Subcutaneous abdominal adipose tissue (tissue), 5 donors: Measurements from ENCODE around the gene OCA2.
"Not testable (repeated sequence)": the region's sequence is repeated elsewhere in the genome, so short reads cannot be mapped to it uniquely, and the experiment has no call there.

Source experiments
- H3K27ac ChIP-seq: one replicate; pipeline ENCODE4 v1.7.0; 2013; ENCODE audit warnings: low read depth, mild to moderate bottlenecking, inconsistent platforms, low read length, moderate library complexity
- H3K27me3 ChIP-seq, 5 donors: one replicate each; pipeline ENCODE4 v1.7.0; 2013; ENCODE audit warnings: low read length in 5 of 5, inconsistent platforms in 1 of 5; ENCODE audit not compliant: control insufficient read depth in 5 of 5, insufficient read depth in 4 of 5
- H3K36me3 ChIP-seq, 5 donors: one replicate each; pipeline ENCODE4 v1.7.0; 2013; ENCODE audit warnings: low read length in 5 of 5; ENCODE audit not compliant: control insufficient read depth in 5 of 5, insufficient read depth in 5 of 5
- H3K4me1 ChIP-seq, 5 donors: one replicate each; pipeline ENCODE4 v1.7.0; 2013; ENCODE audit warnings: low read length in 5 of 5, mild to moderate bottlenecking in 3 of 5, moderate library complexity in 1 of 5; ENCODE audit not compliant: control insufficient read depth in 5 of 5, insufficient read depth in 5 of 5
- H3K4me3 ChIP-seq, 5 donors: one replicate each; pipeline ENCODE4 v1.7.0; 2013; ENCODE audit warnings: low read length in 5 of 5, low read depth in 1 of 5
- H3K9ac ChIP-seq, 5 donors: one replicate each; pipeline ENCODE4 v1.7.0; 2013; ENCODE audit warnings: low read length in 5 of 5, mild to moderate bottlenecking in 4 of 5, moderate library complexity in 3 of 5
- H3K9me3 ChIP-seq, 5 donors: one replicate each; pipeline ENCODE4 v1.7.0; 2013; ENCODE audit warnings: low read length in 5 of 5; ENCODE audit not compliant: control insufficient read depth in 5 of 5
- donor health status: healthy.
- donor health status: healthy.
- donor health status: healthy.
- donor health status: healthy.
- donor health status: healthy.

Gene OCA2

DNA sequence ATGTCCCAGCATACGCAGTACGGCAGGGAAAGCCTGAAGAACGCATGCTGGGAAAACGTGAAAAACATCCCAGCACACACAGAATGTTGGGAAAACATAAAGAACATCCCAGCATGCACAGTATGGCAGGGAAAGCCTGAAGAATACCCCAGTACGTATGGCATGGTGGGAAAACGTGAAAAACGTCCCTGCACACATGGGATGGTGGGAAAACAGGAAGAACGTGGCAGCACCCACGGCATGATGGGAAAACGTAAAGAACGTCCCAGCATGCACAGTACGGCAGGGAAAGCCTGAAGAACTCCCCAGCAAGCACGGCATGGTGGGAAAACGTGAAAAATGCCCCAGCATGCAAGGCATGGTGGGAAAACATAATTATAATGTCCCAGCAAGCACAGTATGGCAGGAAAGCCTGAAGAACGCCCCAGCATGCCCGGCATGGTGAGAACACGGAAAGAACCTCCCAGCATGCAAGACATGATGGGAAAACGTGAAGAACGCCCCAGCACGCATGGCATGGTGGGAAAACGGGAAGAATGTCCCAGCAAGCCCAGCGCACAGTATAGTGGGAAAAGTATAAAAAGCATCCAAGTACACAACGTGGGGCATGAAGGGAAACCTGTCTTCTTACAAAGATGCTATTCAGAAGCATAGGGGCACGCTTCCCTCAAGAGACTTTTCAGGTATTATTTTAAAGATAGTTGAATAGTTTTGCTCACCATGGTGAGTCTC lies 128.3 kb downstream of the OCA2 start:
- H3K27ac ChIP-seq, result no peak overlapping the region
- no peaks in the 10 kb centered on the region for H3K36me3 ChIP-seq
- peaks cover 0 to 4% (median 0%) of the 10 kb centered on the region in 5 donors for H3K27me3 ChIP-seq
- H3K4me1 ChIP-seq, result peaks cover 0 to 8% (median 0%) of the 10 kb centered on the region in 5 donors
- peak overlapping the region in 1 of 5 donors; percentile 2 for H3K9ac ChIP-seq
- H3K9me3 ChIP-seq, result peaks cover 0 to 5% (median 2%) of the 10 kb centered on the region in 5 donors
- H3K4me3 ChIP-seq, result no peak overlapping the region

DNA sequence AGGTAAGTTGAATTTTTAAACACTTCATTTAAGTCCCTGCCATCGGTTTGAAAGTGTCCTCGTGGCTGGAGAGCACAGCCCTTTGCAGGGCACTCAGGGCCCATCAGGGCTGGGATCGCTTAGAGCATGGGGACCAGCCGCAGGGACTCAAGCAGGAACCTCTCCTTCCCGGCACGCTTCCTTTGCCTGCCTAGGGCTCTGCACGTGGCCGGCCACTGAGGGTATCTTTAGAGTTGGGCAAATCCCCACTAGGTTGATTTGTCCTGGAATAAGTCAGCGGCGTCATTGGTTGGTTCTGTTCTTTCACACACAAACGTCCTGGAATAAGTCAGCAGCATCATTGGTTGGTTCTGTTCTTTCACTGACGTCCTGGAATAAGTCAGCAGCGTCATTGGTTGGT lies 131.6 kb downstream of the OCA2 start:
- H3K36me3 ChIP-seq, result no peaks in the 10 kb centered on the region
- H3K27ac ChIP-seq, result no peak overlapping the region
- H3K27me3 ChIP-seq, result peaks cover 0 to 4% (median 0%) of the 10 kb centered on the region in 5 donors
- H3K9me3 ChIP-seq, result peaks cover 0 to 5% (median 2%) of the 10 kb centered on the region in 5 donors
- no peak overlapping the region for H3K9ac ChIP-seq
- no peak overlapping the region for H3K4me3 ChIP-seq
- peaks cover 0 to 8% (median 0%) of the 10 kb centered on the region in 5 donors for H3K4me1 ChIP-seq

- H3K36me3 ChIP-seq, result no peaks in the 10 kb centered on the region
- H3K27me3 ChIP-seq, result peaks cover 0 to 3% (median 0%) of the 10 kb centered on the region in 5 donors
- H3K4me1 ChIP-seq, result peaks cover 0 to 3% (median 0%) of the 10 kb centered on the region in 5 donors
- H3K9ac ChIP-seq, result no peak overlapping the region
- H3K9me3 ChIP-seq, result peaks cover 0 to 3% (median under 1%) of the 10 kb centered on the region in 5 donors
- H3K27ac ChIP-seq, result no peak overlapping the region
- no peak overlapping the region for H3K4me3 ChIP-seq
Measured at GRCh38 chr15:27965546-27965945, 133.6 kb downstream of the OCA2 start.

DNA sequence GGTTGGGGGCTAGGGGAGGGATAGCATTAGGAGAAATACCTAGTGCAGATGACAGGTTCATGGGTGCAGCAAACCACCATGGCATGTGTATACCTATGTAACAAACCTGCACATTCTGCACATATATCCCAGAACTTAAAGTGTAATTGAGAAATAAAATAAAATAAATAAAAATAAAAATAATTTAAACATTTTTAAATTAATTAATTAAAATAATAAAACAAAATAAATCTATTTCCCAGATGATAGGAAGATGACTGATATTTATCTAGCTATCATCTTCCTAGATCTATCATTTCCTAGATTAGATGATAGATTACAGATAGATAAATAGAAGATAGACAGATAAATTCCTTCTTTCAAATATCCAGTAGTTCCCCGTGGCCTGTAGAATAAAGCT lies 137.3 kb downstream of the OCA2 start:
- no peak overlapping the region for H3K27ac ChIP-seq
- no peaks in the 10 kb centered on the region for H3K36me3 ChIP-seq
- H3K4me3 ChIP-seq, result no peak overlapping the region
- H3K9me3 ChIP-seq, result peaks cover 0 to 5% (median 0%) of the 10 kb centered on the region in 5 donors
- no peak overlapping the region for H3K9ac ChIP-seq
- H3K4me1 ChIP-seq, result no peaks in the 10 kb centered on the region
- H3K27me3 ChIP-seq, result peaks cover 0 to under 1% (median 0%) of the 10 kb centered on the region in 5 donors

DNA sequence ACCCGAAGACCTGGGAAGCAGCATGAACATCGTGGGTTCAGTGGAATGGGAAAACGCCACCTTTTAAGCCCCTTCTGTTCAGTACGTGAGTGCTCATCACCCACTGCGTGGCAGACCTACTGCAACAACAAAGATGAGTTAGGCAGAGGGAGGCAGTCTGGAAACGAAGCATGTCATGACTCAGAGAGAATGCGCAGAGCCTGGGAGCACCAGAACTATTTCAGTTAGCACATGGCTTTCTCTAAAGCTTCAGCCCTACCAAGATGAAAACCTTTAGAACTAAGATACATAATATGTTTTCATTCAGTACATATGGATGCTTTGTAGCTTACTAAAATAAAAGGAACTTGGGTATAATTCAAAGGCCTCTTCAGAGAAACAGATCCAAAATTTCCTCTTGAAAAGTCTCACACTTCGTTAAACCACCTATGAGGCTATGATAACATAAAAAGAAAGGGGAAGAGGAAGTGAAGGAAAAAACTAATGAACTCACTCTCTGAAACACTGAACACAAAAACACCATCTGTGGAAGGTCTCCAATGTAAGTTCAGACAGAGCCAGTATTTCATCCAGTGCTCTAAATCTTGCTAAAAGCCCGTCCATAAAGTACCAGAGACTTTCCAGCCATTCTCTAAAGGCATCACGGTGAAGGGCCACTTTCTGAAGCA lies 140.1 kb downstream of the OCA2 start:
- Histone ChIP-seq H3K4me1 (no peaks in the 10 kb centered on the region), H3K27me3 (peaks cover 0 to 3% (median 2%) of the 10 kb centered on the region in 5 donors), H3K27ac (no peak overlapping the region), H3K36me3 (no peaks in the 10 kb centered on the region), H3K4me3 (no peak overlapping the region), H3K9me3 (peaks cover 0 to 5% (median 0%) of the 10 kb centered on the region in 5 donors), H3K9ac (no peak overlapping the region)

DNA sequence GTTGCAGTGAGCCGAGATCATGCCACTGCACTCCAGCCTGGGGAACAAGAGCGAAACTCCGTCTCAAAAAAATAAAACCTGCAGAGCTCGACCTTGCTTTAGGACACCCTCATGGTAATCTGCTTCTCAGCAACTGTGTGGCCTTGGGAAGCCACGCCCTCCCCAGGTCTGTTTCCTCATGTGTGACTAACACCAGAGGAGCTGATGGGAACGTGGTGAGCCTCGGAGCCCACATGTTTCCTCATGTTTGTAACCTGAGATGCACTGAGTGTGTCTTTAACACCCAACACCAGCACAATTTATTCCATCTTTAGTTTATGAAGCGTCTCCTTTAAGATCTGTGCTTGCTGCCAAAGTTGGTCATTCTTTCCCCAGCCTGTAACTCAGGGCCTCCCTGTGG lies 142.8 kb downstream of the OCA2 start:
- H3K27me3 ChIP-seq, result peaks cover 0 to 3% (median 2%) of the 10 kb centered on the region in 5 donors
- H3K4me1 ChIP-seq, result no peaks in the 10 kb centered on the region
- H3K27ac ChIP-seq, result no peak overlapping the region
- no peak overlapping the region for H3K9ac ChIP-seq
- H3K9me3 ChIP-seq, result peaks cover 0 to 2% (median 0%) of the 10 kb centered on the region in 5 donors
- H3K36me3 ChIP-seq, result no peaks in the 10 kb centered on the region
- no peak overlapping the region for H3K4me3 ChIP-seq

DNA sequence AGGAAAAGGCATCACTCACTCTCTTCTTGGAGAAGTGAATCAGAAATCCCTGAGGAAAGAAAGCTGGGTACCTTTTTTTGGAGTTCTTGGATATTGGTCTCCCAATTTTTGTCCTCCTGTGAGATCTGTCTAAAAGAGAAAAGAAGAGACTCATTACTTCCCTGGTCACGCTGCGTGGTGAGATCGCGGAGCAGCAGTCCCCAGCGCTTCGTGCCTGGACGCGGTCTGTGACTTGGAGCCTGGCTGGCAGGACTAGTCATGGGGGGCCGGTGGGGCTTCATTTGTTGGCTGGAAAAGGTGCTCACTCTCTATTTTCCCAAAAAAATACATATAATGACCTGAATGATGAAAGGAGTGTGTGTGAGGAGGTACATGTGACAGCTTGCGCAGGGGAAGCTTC lies 144.0 kb downstream of the OCA2 start:
- no peaks in the 10 kb centered on the region for H3K36me3 ChIP-seq
- H3K4me1 ChIP-seq, result no peaks in the 10 kb centered on the region
- H3K9me3 ChIP-seq, result peaks cover 0 to 2% (median 0%) of the 10 kb centered on the region in 5 donors
- peaks cover 0 to 3% (median 2%) of the 10 kb centered on the region in 5 donors for H3K27me3 ChIP-seq
- no peak overlapping the region for H3K27ac ChIP-seq
- H3K9ac ChIP-seq, result no peak overlapping the region
- H3K4me3 ChIP-seq, result no peak overlapping the region

DNA sequence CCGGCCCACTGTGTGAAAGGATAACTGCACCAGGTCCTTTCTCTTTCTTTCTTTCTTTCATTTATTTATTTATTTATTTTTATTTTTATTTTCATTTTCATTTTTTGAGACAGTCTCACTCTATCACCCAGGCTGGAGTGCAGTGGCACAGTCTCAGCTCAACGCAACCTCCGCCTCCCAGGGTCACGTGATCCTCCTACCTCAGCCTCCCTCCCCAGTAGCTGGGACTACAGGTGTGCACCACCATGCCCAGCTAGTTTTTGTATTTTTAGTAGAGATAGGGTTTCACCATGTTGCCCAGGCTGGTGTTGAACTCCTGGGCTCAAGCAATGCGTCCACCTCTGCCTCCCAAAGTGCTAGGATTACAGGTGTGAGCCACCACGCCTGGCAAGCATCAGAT lies 146.5 kb downstream of the OCA2 start:
- not testable (repeated sequence) for H3K4me1 ChIP-seq, H3K4me3 ChIP-seq, H3K9me3 ChIP-seq, H3K27ac ChIP-seq, H3K36me3 ChIP-seq, H3K27me3 ChIP-seq, H3K9ac ChIP-seq

- H3K27me3 ChIP-seq, result no peaks in the 10 kb centered on the region
- no peaks in the 10 kb centered on the region for H3K9me3 ChIP-seq
- H3K36me3 ChIP-seq, result no peaks in the 10 kb centered on the region
- no peaks in the 10 kb centered on the region for H3K4me1 ChIP-seq
- no peak overlapping the region for H3K4me3 ChIP-seq
- H3K27ac ChIP-seq, result no peak overlapping the region
- H3K9ac ChIP-seq, result no peak overlapping the region
Measured at GRCh38 chr15:27951191-27951890, 147.8 kb downstream of the OCA2 start.

- H3K4me1 ChIP-seq, result no peaks in the 10 kb centered on the region
- H3K4me3 ChIP-seq, result no peak overlapping the region
- H3K36me3 ChIP-seq, result no peaks in the 10 kb centered on the region
Measured at GRCh38 chr15:27949089-27949488, 150.0 kb downstream of the OCA2 start.

More at GRCh38 chr15:27949089-27949488, 150.0 kb downstream of the OCA2 start:
- no peak overlapping the region for H3K27ac ChIP-seq
- no peaks in the 10 kb centered on the region for H3K9me3 ChIP-seq
- no peaks in the 10 kb centered on the region for H3K27me3 ChIP-seq
- H3K9ac ChIP-seq, result no peak overlapping the region
